Breast epithelium (tissue), 4 donors: ENCODE measurements around the gene SMIM11. TPM values are rescaled to one million over a fixed set of nuclear protein-coding genes. Genes with fewer than 3 reads are reported as not detected.
A peak's percentile ranks its signal among the peaks of the same experiment; 100 is the strongest.
"Not testable (repeated sequence)": the region's sequence is repeated elsewhere in the genome, so short reads cannot be mapped to it uniquely, and the experiment has no call there.

Experiments used
- DNase-seq, 2 donors: peaks; one replicate each; pipeline ENCODE4 v3.0.0-alpha.2; 2019; ENCODE audit warnings: low spot score in 2 of 2
- H3K27ac ChIP-seq, 2 donors: fragments of 200-600 bp; sonication (generic) in 1 of 2; one replicate each; pipeline ENCODE4 v1.5.1; 2016 to 2019; ENCODE audit warnings: mild to moderate bottlenecking in 1 of 2
- H3K27me3 ChIP-seq, 2 donors: fragments of 200-600 bp; sonication (generic) in 1 of 2; one replicate each; pipeline versions ENCODE4 v1.5.1 to v1.6.0; 2017 to 2019; ENCODE audit warnings: control low read depth in 1 of 2, mild to moderate bottlenecking in 1 of 2
- H3K36me3 ChIP-seq: fragments of 200-600 bp; one replicate; pipeline ENCODE4 v1.5.1; 2019
- H3K4me1 ChIP-seq, 2 donors: fragments of 200-600 bp; sonication (generic); one replicate each; pipeline ENCODE4 v1.5.1; 2016 to 2019; ENCODE audit warnings: control low read depth in 1 of 2
- H3K4me3 ChIP-seq, 3 donors: fragments of 200-600 bp; sonication (generic); 1 replicate in 2 of 3; 2 replicates in 1 of 3; pipeline ENCODE4 v1.5.1; 2016 to 2019; ENCODE audit warnings: mild to moderate bottlenecking in 3 of 3, moderate library complexity in 2 of 3
- H3K9me3 ChIP-seq, 2 donors: fragments of 200-600 bp; sonication (generic) in 1 of 2; one replicate each; pipeline ENCODE4 v1.5.1; 2016 to 2019; ENCODE audit warnings: control low read depth in 1 of 2
- CTCF ChIP-seq, 3 donors: fragments of 450-650 bp; IDR thresholded peaks; one replicate each; pipeline ENCODE4 v1.5.1; 2016 to 2017; ENCODE audit warnings: antibody characterized with exemption in 3 of 3, mild to moderate bottlenecking in 3 of 3, moderate library complexity in 3 of 3
- POLR2A ChIP-seq: fragments of 450-650 bp; IDR thresholded peaks from one replicate; pipeline ENCODE4 v1.6.1; 2016; ENCODE audit warnings: antibody characterized with exemption, mild to moderate bottlenecking, moderate library complexity
- POLR2AphosphoS5 ChIP-seq, 3 donors: sonication (generic); formaldehyde crosslinking; IDR thresholded peaks; one replicate each; pipeline ENCODE4 v1.6.1; 2017; ENCODE audit warnings: antibody characterized with exemption in 3 of 3
- intact Hi-C: fragments of 100-400 bp; cut with DNase I; formaldehyde crosslinking; loops from one replicate; pipeline ENCODE4 v1.15.1; 2023; ENCODE audit warnings: low total_unique reads
- total RNA-seq, 3 donors: library from RNA; depleted of rRNA; stranded (reverse); fragments of >200 nt; gene quantifications; one replicate each; pipeline ENCODE4 v1.1.0, GENCODE V29; 2016

Gene SMIM11
- 10 to 100 TPM in 2 of 3 donors, 1 to 10 TPM in 1; 8.2 to 22.5 (median 16.4) TPM for total RNA-seq

GRCh38 chr21:34374940-34375618 is at the start of gene SMIM11:
TSS of gene SMIM11 (plus strand) at chr21:34375507. CDS start at chr21:34379505, 3,998 bp downstream.
- H3K4me1 ChIP-seq, H3K36me3 ChIP-seq, H3K9me3 ChIP-seq, H3K27me3 ChIP-seq, intact Hi-C loops, H3K27ac ChIP-seq, H3K4me3 ChIP-seq, DNase-seq: not testable (repeated sequence)

- H3K4me3 ChIP-seq: no peak overlapping the region
- TF ChIP-seq POLR2A: no peak
- no peak for TF ChIP-seq CTCF (IDR thresholded peaks at IDR 0.05)
- no peak for TF ChIP-seq POLR2AphosphoS5 (IDR thresholded peaks at IDR 0.05)
- DNase-seq: no peak
- no peaks in the 10 kb centered on the region for H3K27me3 ChIP-seq
- H3K36me3 ChIP-seq: no peaks in the 10 kb centered on the region
- no peaks in the 10 kb centered on the region for H3K9me3 ChIP-seq
- H3K27ac ChIP-seq: no peak overlapping the region
- H3K4me1 ChIP-seq: no peaks in the 10 kb centered on the region
- intact Hi-C loops: no loop called here
Measured at GRCh38 chr21:34330055-34330454, 45.3 kb upstream of the SMIM11 start.

GRCh38 chr21:34331726-34332125 is 43.6 kb upstream of the SMIM11 start:
- TF ChIP-seq POLR2A (no peak), CTCF (IDR thresholded peaks at IDR 0.05) (no peak), POLR2AphosphoS5 (IDR thresholded peaks at IDR 0.05) (no peak)
- H3K9me3 ChIP-seq: no peaks in the 10 kb centered on the region
- intact Hi-C loops: no loop called here
- no peak for DNase-seq
- no peaks in the 10 kb centered on the region for H3K36me3 ChIP-seq
- H3K4me1 ChIP-seq: no peaks in the 10 kb centered on the region
- no peak overlapping the region for H3K27ac ChIP-seq
- no peak overlapping the region for H3K4me3 ChIP-seq
- H3K27me3 ChIP-seq: no peaks in the 10 kb centered on the region

GRCh38 chr21:34332347-34332746 is 43.0 kb upstream of the SMIM11 start:
- H3K27ac ChIP-seq: peak overlapping the region; percentile 34 to 58
- no peak for TF ChIP-seq POLR2A

GRCh38 chr21:34333121-34333739 is 42.1 kb upstream of the SMIM11 start:
- Histone ChIP-seq H3K4me1 (no peaks in the 10 kb centered on the region), H3K27me3 (no peaks in the 10 kb centered on the region), H3K4me3 (no peak overlapping the region), H3K36me3 (no peaks in the 10 kb centered on the region), H3K27ac (peak overlapping the region; percentile 58 to 61), H3K9me3 (no peaks in the 10 kb centered on the region)
- intact Hi-C loops: no loop called here
- TF ChIP-seq CTCF (IDR thresholded peaks at IDR 0.05): no peak
- peak in 1 of 2 donors; percentile 58 for DNase-seq

More at GRCh38 chr21:34332347-34332746, 43.0 kb upstream of the SMIM11 start:
- Histone ChIP-seq H3K36me3 (no peaks in the 10 kb centered on the region), H3K27me3 (no peaks in the 10 kb centered on the region), H3K4me3 (no peak overlapping the region), H3K9me3 (no peaks in the 10 kb centered on the region), H3K4me1 (no peaks in the 10 kb centered on the region)
- no peak for DNase-seq
- intact Hi-C loops: no loop called here

GRCh38 chr21:34335316-34335715 is 40.0 kb upstream of the SMIM11 start:
- no peak overlapping the region for H3K27ac ChIP-seq

More at GRCh38 chr21:34335316-34335715, 40.0 kb upstream of the SMIM11 start:
- intact Hi-C loops: no loop called here
- Histone ChIP-seq H3K4me1 (no peaks in the 10 kb centered on the region), H3K9me3 (no peaks in the 10 kb centered on the region), H3K36me3 (no peaks in the 10 kb centered on the region), H3K4me3 (no peak overlapping the region), H3K27me3 (no peaks in the 10 kb centered on the region)
- no peak for DNase-seq
- TF ChIP-seq POLR2AphosphoS5 (IDR thresholded peaks at IDR 0.05): no peak
- no peak for TF ChIP-seq POLR2A
- no peak for TF ChIP-seq CTCF (IDR thresholded peaks at IDR 0.05)
